Effector memory CD4-positive, alpha-beta T cell (primary cell): ENCODE results near the gene ACOXL.

Experiments
- DNase-seq, 3 donors: peaks; one replicate each; pipeline ENCODE4 v3.0.0-alpha.2; 2020
- H3K27ac ChIP-seq: 2 replicates; pipeline ENCODE4 v1.7.0; 2013; ENCODE audit warnings: mild to moderate bottlenecking, low read length, moderate library complexity; ENCODE audit not compliant: insufficient read depth, poor library complexity, severe bottlenecking
- H3K27me3 ChIP-seq: replicated peaks from 2 replicates; pipeline ENCODE4 v1.7.0; 2013; ENCODE audit warnings: mild to moderate bottlenecking, low read length; ENCODE audit not compliant: insufficient read depth, control insufficient read depth, poor library complexity, severe bottlenecking
- H3K36me3 ChIP-seq: 2 replicates; pipeline ENCODE4 v1.7.0; 2013; ENCODE audit warnings: mild to moderate bottlenecking, low read length, moderate library complexity; ENCODE audit not compliant: control insufficient read depth, insufficient read depth
- H3K4me1 ChIP-seq: 2 replicates; pipeline ENCODE4 v1.7.0; 2013; ENCODE audit warnings: low read length, mild to moderate bottlenecking; ENCODE audit not compliant: control insufficient read depth, insufficient read depth, poor library complexity, severe bottlenecking
- H3K4me3 ChIP-seq: 2 replicates; pipeline ENCODE4 v1.7.0; 2013; ENCODE audit warnings: low read length, low read depth, mild to moderate bottlenecking; ENCODE audit not compliant: insufficient read depth, poor library complexity, severe bottlenecking
- H3K9me3 ChIP-seq: 2 replicates; pipeline ENCODE4 v1.7.0; 2013; ENCODE audit warnings: mild to moderate bottlenecking, low read length, moderate library complexity; ENCODE audit not compliant: control insufficient read depth

The ACOXL gene

DNA sequence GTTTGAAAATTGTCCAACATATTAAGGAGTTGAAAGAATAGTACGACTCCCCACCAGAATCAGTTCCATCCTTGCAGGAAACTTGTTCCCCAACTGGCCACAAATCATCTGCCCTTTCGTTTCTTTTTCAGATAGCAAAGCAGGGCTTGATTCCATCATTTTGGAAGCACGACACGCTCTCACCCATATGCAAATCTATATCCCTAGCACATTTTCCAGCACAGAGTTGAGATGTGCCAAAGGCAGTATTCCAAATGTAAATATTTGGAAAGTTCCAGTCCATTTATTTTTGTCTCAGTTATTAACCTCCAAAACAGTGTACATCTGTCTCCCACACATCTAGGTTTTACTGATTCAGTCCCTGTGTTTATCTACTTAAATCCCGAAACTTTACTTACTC lies 259.5 kb downstream of the ACOXL start:
- Histone ChIP-seq H3K36me3 (no peaks in the 10 kb centered on the region), H3K9me3 (no peaks in the 10 kb centered on the region), H3K27me3 (peaks cover 5% of the 10 kb centered on the region), H3K4me3 (no peak overlapping the region), H3K4me1 (peaks cover 7% of the 10 kb centered on the region), H3K27ac (no peak overlapping the region)
- no peak for DNase-seq

DNA sequence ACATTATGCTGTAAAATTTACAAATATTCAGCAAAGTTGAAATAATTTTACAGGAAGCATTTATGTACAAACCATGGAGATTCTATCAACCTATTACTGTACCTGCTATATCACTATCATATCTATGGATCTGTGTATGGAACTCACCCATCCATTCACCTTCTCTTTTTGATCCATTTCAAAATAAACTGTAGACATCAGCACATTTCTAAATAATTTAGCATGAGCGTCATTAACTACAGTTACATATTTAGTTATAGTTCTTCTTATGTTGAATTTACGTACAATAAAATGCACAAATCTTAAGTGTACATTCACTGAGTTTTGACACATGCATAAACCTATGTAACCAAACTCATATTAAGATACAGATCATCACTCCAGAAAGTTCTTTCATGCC lies 260.5 kb downstream of the ACOXL start:
- Histone ChIP-seq H3K4me3 (no peak overlapping the region), H3K36me3 (no peaks in the 10 kb centered on the region), H3K9me3 (no peaks in the 10 kb centered on the region), H3K27me3 (peaks cover 5% of the 10 kb centered on the region), H3K27ac (no peak overlapping the region), H3K4me1 (peaks cover 7% of the 10 kb centered on the region)
- DNase-seq, result no peak

- H3K9me3 ChIP-seq, result no peaks in the 10 kb centered on the region
- H3K4me1 ChIP-seq, result peaks cover 7% of the 10 kb centered on the region
- no peaks in the 10 kb centered on the region for H3K36me3 ChIP-seq
- peaks cover 5% of the 10 kb centered on the region for H3K27me3 ChIP-seq
- DNase-seq, result no peak
- H3K4me3 ChIP-seq, result no peak overlapping the region
- no peak overlapping the region for H3K27ac ChIP-seq
Observed at GRCh38 chr2:110993557-110994231, 261.3 kb downstream of the ACOXL start.

DNA sequence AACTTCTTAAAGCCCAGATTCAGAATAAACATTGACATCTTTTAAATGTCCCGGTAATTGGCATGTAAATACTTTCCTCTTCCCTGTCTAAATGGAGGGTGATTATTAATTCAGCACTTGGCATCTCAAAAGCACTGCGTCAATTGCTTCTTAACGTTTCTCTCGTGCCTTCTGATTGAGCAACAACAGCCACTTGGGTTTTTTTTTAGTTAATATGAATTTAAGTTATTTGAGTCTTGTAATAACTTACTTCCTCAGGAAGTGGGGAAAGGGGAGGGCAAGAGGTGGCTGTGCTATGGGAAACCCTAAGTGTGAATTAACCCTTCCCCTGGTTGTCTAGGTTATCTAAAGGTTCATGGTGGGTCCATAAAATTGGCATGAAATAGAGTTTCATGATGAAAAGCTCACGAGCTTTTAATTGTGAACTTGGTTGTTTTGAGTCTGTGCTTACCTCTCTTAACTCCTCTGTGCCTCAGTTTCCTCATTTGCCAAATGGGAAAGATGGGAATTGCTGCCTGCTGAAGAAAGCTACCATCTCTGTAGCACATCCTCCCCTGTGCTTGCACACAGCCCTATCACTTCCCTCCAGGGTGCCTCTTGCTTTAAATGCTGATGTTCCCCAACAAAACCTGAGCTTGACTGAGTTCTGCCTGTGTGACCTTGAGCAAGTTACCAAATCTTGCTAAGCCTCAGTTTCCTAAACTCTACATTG lies 262.0 kb downstream of the ACOXL start:
- Histone ChIP-seq H3K4me3 (no peak overlapping the region), H3K4me1 (peaks cover 7% of the 10 kb centered on the region), H3K27ac (no peak overlapping the region), H3K9me3 (no peaks in the 10 kb centered on the region), H3K27me3 (peaks cover 5% of the 10 kb centered on the region), H3K36me3 (no peaks in the 10 kb centered on the region)
- no peak for DNase-seq

GRCh38 chr2:110995911-110996310 lies 263.5 kb downstream of the ACOXL start:
- peaks cover 7% of the 10 kb centered on the region for H3K4me1 ChIP-seq
- no peak overlapping the region for H3K4me3 ChIP-seq
- peaks cover 5% of the 10 kb centered on the region for H3K27me3 ChIP-seq
- no peaks in the 10 kb centered on the region for H3K36me3 ChIP-seq
- H3K9me3 ChIP-seq, result no peaks in the 10 kb centered on the region
- no peak for DNase-seq
- H3K27ac ChIP-seq, result no peak overlapping the region

GRCh38 chr2:110997331-110998045 lies 265.1 kb downstream of the ACOXL start:
- no peak for DNase-seq
- H3K4me1 ChIP-seq, result peaks cover 7% of the 10 kb centered on the region
- H3K9me3 ChIP-seq, result no peaks in the 10 kb centered on the region
- peaks cover 2% of the 10 kb centered on the region for H3K27me3 ChIP-seq
- H3K4me3 ChIP-seq, result no peak overlapping the region
- H3K27ac ChIP-seq, result no peak overlapping the region
- no peaks in the 10 kb centered on the region for H3K36me3 ChIP-seq

- DNase-seq, result no peak
- Histone ChIP-seq H3K27ac (no peak overlapping the region), H3K36me3 (no peaks in the 10 kb centered on the region), H3K27me3 (no peaks in the 10 kb centered on the region), H3K4me1 (peaks cover 7% of the 10 kb centered on the region), H3K9me3 (no peaks in the 10 kb centered on the region), H3K4me3 (no peak overlapping the region)
Observed at GRCh38 chr2:110998311-110998710, 265.9 kb downstream of the ACOXL start.

- no peaks in the 10 kb centered on the region for H3K9me3 ChIP-seq
- H3K27me3 ChIP-seq, result no peaks in the 10 kb centered on the region
- H3K27ac ChIP-seq, result no peak overlapping the region
- no peaks in the 10 kb centered on the region for H3K36me3 ChIP-seq
- H3K4me1 ChIP-seq, result peaks cover 1% of the 10 kb centered on the region
- no peak overlapping the region for H3K4me3 ChIP-seq
- no peak for DNase-seq
Observed at GRCh38 chr2:110999626-111000025, 267.3 kb downstream of the ACOXL start.

DNA sequence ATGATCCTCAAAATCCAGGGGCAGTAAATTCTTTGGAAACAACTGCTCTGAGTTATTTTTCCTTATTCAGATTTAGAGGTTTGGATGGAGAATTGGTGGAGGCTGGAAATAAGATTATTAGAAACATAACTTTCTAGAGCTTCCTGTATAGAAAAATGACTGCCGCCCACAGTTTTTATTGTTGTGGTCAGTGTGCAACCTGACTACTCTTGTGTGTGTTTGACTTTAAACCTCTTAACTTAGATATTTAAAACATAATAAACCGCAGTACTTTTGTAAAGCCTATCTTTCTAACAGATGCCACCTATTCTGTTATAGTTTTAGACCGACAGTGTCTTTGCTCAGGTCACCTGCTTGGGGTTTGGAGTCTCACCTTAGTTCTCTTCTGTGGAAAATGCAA lies 272.9 kb downstream of the ACOXL start:
- H3K27ac ChIP-seq, result no peak overlapping the region
- no peaks in the 10 kb centered on the region for H3K4me1 ChIP-seq
- no peak for DNase-seq
- no peaks in the 10 kb centered on the region for H3K36me3 ChIP-seq
- no peak overlapping the region for H3K4me3 ChIP-seq
- H3K9me3 ChIP-seq, result no peaks in the 10 kb centered on the region
- no peaks in the 10 kb centered on the region for H3K27me3 ChIP-seq

DNA sequence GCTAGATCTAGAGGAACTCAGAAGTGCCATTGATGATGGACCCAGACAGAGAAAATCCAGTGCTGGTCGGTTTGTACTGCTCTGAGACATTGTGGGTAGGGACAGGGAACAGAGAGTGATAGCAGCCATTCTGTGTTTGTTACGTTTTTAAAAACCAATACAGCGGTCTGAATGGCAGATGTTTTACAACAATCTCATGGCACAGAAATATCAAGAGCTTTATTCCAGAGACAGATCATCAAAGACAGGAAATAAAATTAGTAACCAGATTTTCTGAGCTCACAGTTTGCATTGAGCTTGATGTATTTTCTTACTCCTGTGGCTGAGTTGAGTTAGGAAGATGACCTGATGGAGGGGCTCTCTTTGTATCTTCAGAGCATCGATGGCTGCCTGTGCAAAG lies 273.4 kb downstream of the ACOXL start:
- Histone ChIP-seq H3K27ac (no peak overlapping the region), H3K4me3 (no peak overlapping the region), H3K9me3 (no peaks in the 10 kb centered on the region), H3K27me3 (no peaks in the 10 kb centered on the region), H3K4me1 (no peaks in the 10 kb centered on the region), H3K36me3 (no peaks in the 10 kb centered on the region)
- DNase-seq, result no peak
